COR-L47 (cell line): ENCODE results near the gene GLUL.
A peak's percentile ranks its signal among the peaks of the same experiment; 100 is the strongest.
"Not testable (repeated sequence)": the region's sequence is repeated elsewhere in the genome, so short reads cannot be mapped to it uniquely, and the experiment has no call there.

Experiments used
- DNase-seq: peaks from one replicate; lab custom pipeline; 2025; lab: John Stamatoyannopoulos, UW

The GLUL gene

GRCh38 chr1:182394055-182394775 lies 2.6 kb upstream of the GLUL start:
- no peak for DNase-seq

GRCh38 chr1:182392050-182393028 lies 749 bp upstream of the GLUL start:
- peak; percentile 49 for DNase-seq

GRCh38 chr1:182391028-182391361 lies 595 bp downstream of the GLUL start:
- DNase-seq: no peak

DNA sequence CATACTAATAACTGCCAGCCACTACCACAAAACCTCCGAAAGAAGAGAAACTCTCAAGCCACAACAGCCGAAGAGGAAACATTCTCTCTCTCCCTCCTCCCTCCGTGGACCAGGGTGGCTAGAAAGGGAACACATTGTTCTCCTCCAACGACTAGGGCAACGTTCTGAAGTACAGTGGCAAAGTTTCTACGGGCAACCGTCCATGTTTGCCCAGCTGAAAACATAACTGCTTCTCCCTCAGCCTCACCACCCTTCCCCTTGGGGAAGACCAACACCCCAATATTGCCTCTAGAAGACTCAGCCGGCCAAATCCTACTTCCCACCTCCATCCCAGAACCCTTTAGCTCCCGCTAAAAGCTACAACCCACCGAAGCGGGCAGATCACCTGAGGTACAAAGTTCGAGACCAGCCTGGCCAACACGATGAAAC lies 2.0 kb downstream of the GLUL start:
- DNase-seq: no peak

DNA sequence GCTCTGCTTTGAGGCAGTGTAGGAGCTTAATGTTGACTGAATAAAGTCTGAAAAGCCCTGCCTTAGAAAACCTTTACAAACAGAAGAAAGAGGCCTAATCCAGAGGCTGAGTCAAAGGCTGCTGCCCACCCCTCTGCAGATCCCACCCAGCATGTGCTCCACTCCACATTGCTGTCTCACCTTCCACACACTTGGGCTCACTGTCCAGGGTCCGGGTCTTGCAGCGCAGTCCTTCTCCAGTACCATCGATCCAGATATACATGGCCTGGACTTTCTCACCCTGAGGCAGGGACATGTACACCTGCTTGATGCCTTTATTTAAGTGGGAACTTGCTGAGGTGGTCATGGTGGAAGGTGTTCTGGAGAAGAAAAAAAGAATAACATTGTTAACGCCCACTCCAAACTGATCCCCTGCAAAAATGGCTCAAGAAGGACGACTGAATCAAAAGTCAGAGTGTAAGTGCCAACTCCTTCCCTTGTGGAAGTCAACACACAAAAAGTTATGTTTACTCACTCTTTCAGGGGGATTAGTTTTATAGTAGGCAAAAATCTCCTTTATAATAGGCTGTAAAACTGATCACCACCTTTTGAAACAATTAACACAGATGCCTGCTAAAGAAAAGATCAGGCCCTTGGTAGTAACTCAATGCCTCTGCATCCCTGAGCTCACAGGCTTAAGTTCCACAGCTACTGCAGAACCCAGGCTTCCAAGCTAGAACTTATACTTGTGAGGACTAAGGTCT lies 3.0 kb downstream of the GLUL start:
- DNase-seq: no peak

- DNase-seq: no peak
Measured at GRCh38 chr1:182387566-182387965, 4.0 kb downstream of the GLUL start.

- no peak for DNase-seq
Measured at GRCh38 chr1:182386980-182387379, 4.6 kb downstream of the GLUL start.

- no peak for DNase-seq
Measured at GRCh38 chr1:182385885-182386853, 5.4 kb downstream of the GLUL start.

DNA sequence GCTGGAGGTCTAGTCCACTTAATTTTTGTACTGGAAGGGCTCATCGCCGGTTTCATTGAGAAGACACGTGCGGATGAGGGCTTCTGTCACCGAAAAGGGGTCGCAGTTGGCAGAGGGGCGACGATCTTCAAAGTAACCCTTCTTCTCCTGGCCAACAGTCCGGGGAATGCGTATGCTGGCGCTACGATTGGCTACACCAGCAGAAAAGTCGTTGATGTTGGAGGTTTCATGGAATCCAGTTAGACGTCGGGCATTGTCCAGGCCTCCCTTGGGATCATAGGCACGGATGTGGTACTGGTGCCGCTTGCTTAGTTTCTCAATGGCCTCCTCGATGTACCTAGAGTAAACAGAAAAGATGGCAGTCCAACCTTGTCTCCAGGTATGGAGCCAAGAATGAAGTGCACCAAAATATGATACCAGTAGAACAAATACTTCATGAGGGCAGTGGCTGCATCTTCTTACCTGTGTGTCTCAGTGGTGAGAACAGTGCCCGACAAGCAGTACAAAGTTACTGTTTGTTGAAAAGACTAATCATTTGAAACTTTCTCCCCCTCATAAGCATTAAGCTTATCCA lies 7.1 kb downstream of the GLUL start:
- DNase-seq: no peak

DNA sequence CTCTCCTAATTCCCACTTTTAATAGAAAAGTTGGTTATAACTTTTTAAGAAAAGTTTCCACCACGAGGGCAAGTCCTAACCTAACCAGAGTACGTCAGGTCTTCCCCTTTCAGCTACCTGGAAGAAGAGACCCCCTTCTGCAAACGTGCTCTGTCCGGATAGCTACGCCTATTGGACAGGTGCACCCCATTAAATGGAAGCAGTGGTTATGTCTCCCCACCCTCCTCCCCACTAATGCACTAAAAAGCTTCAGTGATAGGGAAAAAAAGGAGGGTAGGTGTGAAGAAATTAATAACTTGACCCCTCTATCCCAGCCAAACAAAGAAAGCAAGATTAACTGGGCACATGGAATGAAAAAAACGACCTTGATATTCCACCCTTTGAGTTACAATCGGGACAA lies 7.7 kb downstream of the GLUL start:
- no peak for DNase-seq

DNA sequence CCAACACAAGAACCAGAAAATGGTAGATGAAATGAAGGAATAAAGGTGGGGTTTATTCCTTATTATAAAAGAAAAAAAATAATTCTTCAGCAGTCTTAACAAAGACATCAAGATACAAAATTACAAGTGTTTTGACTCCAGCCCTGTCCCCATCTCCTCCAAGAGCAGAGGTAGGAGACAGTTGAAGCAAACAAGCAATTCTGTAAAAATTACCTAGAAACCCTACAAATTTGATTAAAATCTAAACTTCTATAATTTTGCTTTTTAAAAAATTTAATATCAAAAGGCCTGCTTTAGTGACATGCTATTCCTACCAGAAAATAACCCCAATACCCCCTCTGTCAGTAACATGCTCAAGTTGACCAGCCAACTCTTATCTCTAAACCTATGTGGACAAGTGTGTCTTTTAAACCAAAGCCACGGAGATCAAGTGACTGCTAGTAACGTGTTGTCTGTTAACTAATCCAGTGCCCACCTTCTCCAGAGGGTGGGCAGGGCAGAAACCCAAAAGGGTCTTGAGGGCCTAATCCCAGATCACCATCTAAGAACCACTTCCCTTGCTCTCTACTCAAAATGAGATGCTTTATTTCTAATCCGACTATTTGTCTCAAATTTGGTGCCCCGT lies 8.4 kb downstream of the GLUL start:
- no peak for DNase-seq

- DNase-seq: no peak
Measured at GRCh38 chr1:182381962-182382819, 9.4 kb downstream of the GLUL start.

DNA sequence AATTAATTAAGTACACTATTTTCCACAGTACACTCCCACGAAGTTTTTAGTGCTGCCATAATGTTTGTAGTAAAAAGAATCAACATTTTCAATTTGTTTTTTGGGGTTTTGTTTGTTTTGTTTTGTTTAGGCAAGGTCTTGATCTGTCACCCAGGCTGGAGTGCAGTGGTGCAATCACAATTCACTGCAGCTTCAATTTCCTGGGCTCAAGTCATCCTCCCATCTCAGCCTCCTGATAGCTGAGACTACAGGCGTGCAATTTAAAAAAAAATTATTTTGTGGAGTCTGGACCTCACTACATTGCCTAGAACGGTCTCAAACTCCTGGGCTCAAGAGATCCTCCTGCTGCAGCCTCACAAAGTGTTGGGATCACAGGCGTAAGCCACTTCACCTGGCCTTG lies 11.4 kb downstream of the GLUL start:
- DNase-seq: no peak

- DNase-seq: not testable (repeated sequence)
Measured at GRCh38 chr1:182379781-182380180, 11.8 kb downstream of the GLUL start.

DNA sequence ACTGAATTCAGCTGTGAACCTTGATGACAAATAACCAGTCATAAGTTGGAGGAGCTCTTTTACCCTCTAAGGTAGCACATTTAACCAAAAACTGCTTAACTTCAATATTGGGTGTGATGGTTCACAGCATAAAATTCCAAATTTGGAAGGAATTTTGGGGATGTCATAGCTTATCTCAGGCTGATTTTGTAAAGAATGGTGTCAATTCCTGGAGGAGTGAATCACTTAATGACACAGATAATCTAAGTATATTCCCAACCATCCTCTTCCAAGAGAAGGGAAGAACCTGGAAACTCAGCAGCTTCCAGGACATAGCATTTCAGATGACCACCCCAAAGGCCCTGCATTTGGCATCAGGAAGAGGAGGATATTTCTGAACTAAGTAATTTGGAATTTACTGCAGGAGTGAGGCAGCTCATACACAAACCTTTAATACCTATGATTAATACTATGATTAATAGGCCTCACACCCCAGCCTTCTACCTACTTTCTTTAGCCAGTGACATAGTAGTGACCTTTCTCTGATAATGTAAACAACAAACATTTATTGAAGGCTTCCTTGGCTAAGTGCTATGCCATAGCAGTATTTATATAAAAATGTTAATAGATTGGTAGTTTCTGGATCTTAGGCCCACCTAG lies 14.5 kb downstream of the GLUL start:
- DNase-seq: no peak

GRCh38 chr1:182374101-182374834 lies 17.3 kb downstream of the GLUL start:
- no peak for DNase-seq

DNA sequence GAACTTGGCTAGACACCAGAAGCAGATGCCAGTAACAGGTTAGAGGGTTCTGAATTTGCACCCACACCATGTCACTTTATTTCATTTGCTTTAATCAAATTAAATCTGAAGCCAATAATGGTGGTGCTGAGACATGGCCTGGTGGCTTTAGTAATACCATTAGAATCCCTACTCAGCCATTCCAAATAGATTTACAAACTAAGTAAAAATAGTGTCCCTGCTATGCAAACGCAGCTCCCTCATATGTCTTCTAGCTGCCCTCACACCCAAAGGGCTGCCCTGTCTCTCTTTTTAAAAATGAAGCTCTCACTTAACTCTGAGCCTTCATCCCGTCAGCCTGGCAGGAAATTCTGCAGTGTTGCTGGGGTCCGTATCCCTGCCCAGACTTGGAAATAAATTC lies 21.1 kb downstream of the GLUL start:
- no peak for DNase-seq

DNA sequence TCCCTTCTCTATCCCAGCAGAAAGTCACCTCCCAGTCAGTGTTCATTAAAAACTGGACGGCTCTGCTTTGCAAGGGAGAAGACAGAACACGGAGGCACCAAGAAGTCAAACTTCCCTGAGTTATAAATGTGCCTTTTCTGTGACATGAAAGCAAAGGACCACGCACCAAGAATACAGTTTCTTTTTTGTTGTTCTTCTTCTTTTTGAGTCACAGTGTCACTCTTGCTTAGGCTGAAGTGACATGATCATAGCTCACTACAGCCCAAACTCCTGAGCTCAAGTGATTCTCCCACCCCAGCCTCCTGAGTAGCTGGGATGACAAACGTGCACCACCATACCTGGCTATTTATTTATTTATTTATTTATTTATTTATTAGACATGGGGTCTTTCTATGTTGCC lies 22.7 kb downstream of the GLUL start:
- no peak for DNase-seq
